Endodermal cell (in vitro differentiated cells): ENCODE measurements around the gene ZNF213. TPM values are rescaled to one million over a fixed set of nuclear protein-coding genes. Genes with fewer than 3 reads are reported as not detected.
A peak's percentile ranks its signal among the peaks of the same experiment; 100 is the strongest.

Experiments
- DNase-seq: peaks from one replicate; pipeline ENCODE4 v3.0.0-alpha.2; 2017
- H3K27ac ChIP-seq: 2 replicates; pipeline ENCODE4 v1.5.1; 2013; ENCODE audit warnings: mild to moderate bottlenecking, low read depth, low read length, moderate library complexity
- H3K27me3 ChIP-seq: 2 replicates; pipeline ENCODE4 v1.6.1; 2013; ENCODE audit warnings: mild to moderate bottlenecking, low read length, moderate library complexity; ENCODE audit not compliant: insufficient read depth, control insufficient read depth, poor library complexity, severe bottlenecking
- H3K36me3 ChIP-seq: 2 replicates; pipeline ENCODE4 v1.7.0; 2013; ENCODE audit warnings: mild to moderate bottlenecking, low read length, moderate library complexity; ENCODE audit not compliant: control insufficient read depth, insufficient read depth
- H3K4me1 ChIP-seq: one replicate; pipeline ENCODE4 v1.7.0; 2013; ENCODE audit warnings: low read length; ENCODE audit not compliant: control insufficient read depth, insufficient read depth
- H3K4me3 ChIP-seq: 2 replicates; pipeline ENCODE4 v1.5.1; 2013; ENCODE audit warnings: mild to moderate bottlenecking, low read length, moderate library complexity
- H3K9ac ChIP-seq: 2 replicates; pipeline ENCODE4 v1.6.1; 2013; ENCODE audit warnings: mild to moderate bottlenecking, low read length, moderate library complexity; ENCODE audit not compliant: poor library complexity, severe bottlenecking; ENCODE audit errors: extremely low read depth
- H3K9me3 ChIP-seq: 2 replicates; pipeline ENCODE4 v1.6.1; 2013; ENCODE audit warnings: mild to moderate bottlenecking, low read length, moderate library complexity; ENCODE audit not compliant: control insufficient read depth
- H3K27ac Mint-ChIP-seq: 2 replicates; pipeline ENCODE4 v1.8.0; 2020; ENCODE audit warnings: mixed read lengths
- H3K27me3 Mint-ChIP-seq: 2 replicates; pipeline ENCODE4 v1.8.0; 2021; ENCODE audit warnings: mild to moderate bottlenecking, mixed read lengths; ENCODE audit not compliant: insufficient read depth
- H3K36me3 Mint-ChIP-seq: 2 replicates; pipeline ENCODE4 v1.8.0; 2020; ENCODE audit warnings: low read depth, mixed read lengths
- H3K4me1 Mint-ChIP-seq: 2 replicates; pipeline ENCODE4 v1.8.0; 2020; ENCODE audit warnings: mixed read lengths
- H3K4me3 Mint-ChIP-seq: 2 replicates; pipeline ENCODE4 v1.8.0; 2020; ENCODE audit warnings: mild to moderate bottlenecking, moderate library complexity, mixed read lengths
- H3K9me3 Mint-ChIP-seq: 2 replicates; pipeline ENCODE4 v1.8.0; 2020; ENCODE audit warnings: mild to moderate bottlenecking, mixed read lengths
- WGBS, 2 experiments: methylation state at CpG; one replicate each; pipeline versions ENCODE4 v1.1.5 to v1.1.7; 2013; ENCODE audit warnings: missing lambda C conversion rate in 2 of 2, mixed read lengths in 1 of 2; ENCODE audit not compliant: insufficient coverage in 1 of 2, insufficient read length in 1 of 2; 5-methylcytosine and 5-hydroxymethylcytosine counted together
- total RNA-seq, 2 donors: library from RNA; stranded (reverse); fragmentation: NEBNext Ultra II Directional in 1 of 2; extraction: Animal tissue kit (Norgen Biotek cat#: 25700) in 1 of 2; gene quantifications; 2 replicates in 1 of 2; 3 replicates in 1 of 2; pipeline ENCODE4 v1.2.1, GENCODE V29; 2021
- TF ChIP-seq, protein P1 (sequence below): fragments of 200-600 bp; sonication (generic); conservative IDR thresholded peaks from 2 replicates; pipeline ENCODE4 v1.5.0; 2021; ENCODE audit warnings: antibody characterized with exemption, mild to moderate bottlenecking

Gene ZNF213
- total RNA-seq, 2 donors from 2014 or later: 5.1 to 6.3 TPM

- peak; percentile 56 for DNase-seq
- H3K4me1 Mint-ChIP-seq: peaks cover 7% of the 10 kb centered on the region
- H3K4me3 ChIP-seq: peak overlapping the region; percentile 88
- 10 to 26% methylated on average over 3 to 11 of the region's 11 CpGs for WGBS, 2 experiments
- H3K27me3 ChIP-seq: peaks cover 36% of the 10 kb centered on the region
- H3K27ac ChIP-seq: no peak overlapping the region
- H3K27me3 Mint-ChIP-seq: peaks cover 67% of the 10 kb centered on the region
- H3K36me3 Mint-ChIP-seq: no peaks in the 10 kb centered on the region
- H3K9me3 ChIP-seq: no peaks in the 10 kb centered on the region
- H3K27ac Mint-ChIP-seq: peak overlapping the region; percentile 30
- no peak overlapping the region for H3K9ac ChIP-seq
- no peaks in the 10 kb centered on the region for H3K4me1 ChIP-seq
- H3K4me3 Mint-ChIP-seq: peak overlapping the region; percentile 93
- TF ChIP-seq, protein P1, sequence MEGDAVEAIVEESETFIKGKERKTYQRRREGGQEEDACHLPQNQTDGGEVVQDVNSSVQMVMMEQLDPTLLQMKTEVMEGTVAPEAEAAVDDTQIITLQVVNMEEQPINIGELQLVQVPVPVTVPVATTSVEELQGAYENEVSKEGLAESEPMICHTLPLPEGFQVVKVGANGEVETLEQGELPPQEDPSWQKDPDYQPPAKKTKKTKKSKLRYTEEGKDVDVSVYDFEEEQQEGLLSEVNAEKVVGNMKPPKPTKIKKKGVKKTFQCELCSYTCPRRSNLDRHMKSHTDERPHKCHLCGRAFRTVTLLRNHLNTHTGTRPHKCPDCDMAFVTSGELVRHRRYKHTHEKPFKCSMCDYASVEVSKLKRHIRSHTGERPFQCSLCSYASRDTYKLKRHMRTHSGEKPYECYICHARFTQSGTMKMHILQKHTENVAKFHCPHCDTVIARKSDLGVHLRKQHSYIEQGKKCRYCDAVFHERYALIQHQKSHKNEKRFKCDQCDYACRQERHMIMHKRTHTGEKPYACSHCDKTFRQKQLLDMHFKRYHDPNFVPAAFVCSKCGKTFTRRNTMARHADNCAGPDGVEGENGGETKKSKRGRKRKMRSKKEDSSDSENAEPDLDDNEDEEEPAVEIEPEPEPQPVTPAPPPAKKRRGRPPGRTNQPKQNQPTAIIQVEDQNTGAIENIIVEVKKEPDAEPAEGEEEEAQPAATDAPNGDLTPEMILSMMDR: no peak
- H3K9me3 Mint-ChIP-seq: peaks cover 9% of the 10 kb centered on the region
- H3K36me3 ChIP-seq: no peaks in the 10 kb centered on the region
Measured at GRCh38 chr16:3189869-3190268, 55.0 kb downstream of the ZNF213 start.

DNA sequence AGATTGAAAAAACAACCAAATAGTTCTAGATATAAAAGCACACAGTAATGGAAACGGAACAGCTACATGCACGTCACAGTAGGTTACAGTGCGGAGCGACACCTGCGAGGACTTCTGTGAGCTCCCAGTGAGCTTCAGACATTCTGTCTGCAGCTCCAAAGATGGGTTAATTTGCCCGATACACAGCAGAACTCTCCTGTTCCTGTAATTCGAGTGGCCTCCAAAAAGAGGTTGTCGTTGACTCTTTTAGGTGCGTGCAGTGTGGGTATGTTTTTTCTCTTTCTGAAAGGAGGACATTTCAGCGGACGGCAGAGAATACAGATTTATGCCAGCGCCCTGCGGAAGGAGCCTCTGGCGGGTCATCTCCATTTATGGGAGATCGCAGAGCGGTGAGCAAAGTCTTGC is 56.1 kb downstream of the ZNF213 start:
- Histone ChIP-seq H3K4me3 (peak overlapping the region; percentile 88), H3K9ac (no peak overlapping the region), H3K4me1 (no peaks in the 10 kb centered on the region), H3K9me3 (no peaks in the 10 kb centered on the region), H3K27ac (no peak overlapping the region), H3K27me3 (peaks cover 44% of the 10 kb centered on the region), H3K36me3 (no peaks in the 10 kb centered on the region)
- Mint-ChIP-seq H3K36me3 (no peaks in the 10 kb centered on the region), H3K4me3 (peak overlapping the region; percentile 93), H3K4me1 (peaks cover 7% of the 10 kb centered on the region), H3K27me3 (peaks cover 68% of the 10 kb centered on the region), H3K27ac (peak overlapping the region; percentile 32), H3K9me3 (peaks cover 9% of the 10 kb centered on the region)
- TF ChIP-seq, protein P1: no peak
- no peak for DNase-seq
- 2 to 3% methylated on average over 14 to 16 of the region's 16 CpGs for WGBS, 2 experiments

Other genes starting within 250 kb of the ZNF213 start
- gene FLYWCH1, start 223.1 kb upstream of the ZNF213 start, total RNA-seq: 10 to 100 TPM; 20.5 to 33.6 TPM
- 1 to 10 TPM; 5.0 to 8.4 TPM for gene KREMEN2, start 170.8 kb upstream of the ZNF213 start, total RNA-seq
- 10 to 100 TPM; 30.5 to 32.0 TPM for gene PAQR4, start 165.7 kb upstream of the ZNF213 start, total RNA-seq
- 100 to 1,000 TPM in 1 of 2 donors, 10 to 100 TPM in 1; 88.5 to 101 TPM for gene PKMYT1, start 154.6 kb upstream of the ZNF213 start, total RNA-seq
- gene CLDN9, start 122.1 kb upstream of the ZNF213 start, total RNA-seq: under 1 TPM in 1 of 2 donors, not detected in 1; 0.18 TPM
- 100 to 1,000 TPM; 404 to 572 TPM for gene CLDN6, start 116.8 kb upstream of the ZNF213 start, total RNA-seq
- 10 to 100 TPM; 37.8 to 43.5 TPM for gene TNFRSF12A, start 114.7 kb upstream of the ZNF213 start, total RNA-seq
- gene HCFC1R1, start 111.1 kb upstream of the ZNF213 start, total RNA-seq: 10 to 100 TPM; 49.8 to 59.1 TPM
- gene THOC6, start 111.0 kb upstream of the ZNF213 start, total RNA-seq: 10 to 100 TPM; 45.8 to 52.4 TPM
- 1 to 10 TPM; 4.7 to 8.2 TPM for gene BICDL2, start 98.1 kb upstream of the ZNF213 start, total RNA-seq
- gene MMP25, start 88.5 kb upstream of the ZNF213 start, total RNA-seq: 1 to 10 TPM; 4.5 to 6.1 TPM
- gene IL32, start 69.4 kb upstream of the ZNF213 start, total RNA-seq: 1 to 10 TPM; 2.0 to 4.0 TPM
- 10 to 100 TPM; 36.6 to 70.0 TPM for gene ZSCAN10, start 35.7 kb upstream of the ZNF213 start, total RNA-seq
- 10 to 100 TPM; 15.4 to 18.3 TPM for gene ZNF205, start 22.4 kb upstream of the ZNF213 start, total RNA-seq
- gene OR1F1, start 53.2 kb downstream of the ZNF213 start, total RNA-seq: under 1 TPM in 1 of 2 donors, not detected in 1; 0.29 TPM
- gene ZNF200, start 100.1 kb downstream of the ZNF213 start, total RNA-seq: 10 to 100 TPM; 11.2 TPM
- gene MEFV, start 121.6 kb downstream of the ZNF213 start, total RNA-seq: not detected
- gene ZNF263, start 148.5 kb downstream of the ZNF213 start, total RNA-seq: 10 to 100 TPM; 25.3 to 31.6 TPM
- gene TIGD7, start 170.4 kb downstream of the ZNF213 start, total RNA-seq: 1 to 10 TPM; 2.8 to 5.9 TPM
- gene ZNF75A, start 170.5 kb downstream of the ZNF213 start, total RNA-seq: 10 to 100 TPM; 23.0 to 44.0 TPM
- not detected for gene OR2C1, start 220.9 kb downstream of the ZNF213 start, total RNA-seq